ENCODE measurements around the gene ZNF22. TPM values are rescaled to one million over a fixed set of nuclear protein-coding genes. Genes with fewer than 3 reads are reported as not detected.
"Not testable (repeated sequence)": the region's sequence is repeated elsewhere in the genome, so short reads cannot be mapped to it uniquely, and the experiment has no call there.

The ZNF22 gene
- total RNA-seq, 1 experiment from 2014 or later: 13.5 TPM

GRCh38 chr10:45008524-45009161 lies 7.9 kb downstream of the ZNF22 start (continued):
- TF ChIP-seq SIN3A (IDR thresholded peaks at IDR 0.05; ENCODE audit: low read depth): no peak
- no peak for TF ChIP-seq SRF (IDR thresholded peaks at IDR 0.05; ENCODE audit: low read depth)
- peak; percentile 63 to 97 (median 85) for TF ChIP-seq CTCF (IDR thresholded peaks at IDR 0.05 in 2 of 3, conservative IDR thresholded peaks at IDR 0.05 in 1 of 3; ENCODE audit: borderline replicate concordance in 1 of 3, insufficient read depth in 1 of 3, low read depth in 2 of 3, low read length in 2 of 3)
- no peak for TF ChIP-seq EZH2 (IDR thresholded peaks at IDR 0.05)
- no peak for TF ChIP-seq TCF7L2 (IDR thresholded peaks at IDR 0.05; ENCODE audit: borderline replicate concordance, extremely low read depth, insufficient read depth, insufficient read length)
- peak; percentile 95 for TF ChIP-seq RAD21 (IDR thresholded peaks at IDR 0.05; ENCODE audit: low read depth)
- no peak for TF ChIP-seq YY1 (IDR thresholded peaks at IDR 0.05; ENCODE audit: extremely low read depth, insufficient replicate concordance, low read depth, low read length)
- TF ChIP-seq FOSL1 (IDR thresholded peaks at IDR 0.05; ENCODE audit: low read depth): no peak; the same call in 1 of the 2 replicates

GRCh38 chr10:45014557-45014956 lies 13.8 kb downstream of the ZNF22 start:
- H3K36me3 ChIP-seq (ENCODE audit: control insufficient read depth in 1 of 2, insufficient read depth in 2 of 2, low read length in 2 of 2); BruUV-seq (replicated peaks); H3K27me3 ChIP-seq (ENCODE audit: insufficient read depth, low read length); intact Hi-C loops (cut with micrococcal nuclease); H3K9ac ChIP-seq (ENCODE audit: low read length); RAD21 ChIA-PET (ENCODE audit: low non-redundant PET in 1 of 2, low total read pairs in 2 of 2, uncharacterized antibody in 2 of 2, unreplicated experiment in 2 of 2); H3K79me2 ChIP-seq (ENCODE audit: insufficient read depth, low read length); H3K4me3 ChIP-seq (replicated peaks in 1 of 2; ENCODE audit: low read depth in 1 of 2, low read length in 2 of 2); H3K4me2 ChIP-seq (ENCODE audit: low read length); H3K9me2 ChIP-seq (ENCODE audit: insufficient read depth); H4K20me1 ChIP-seq (ENCODE audit: insufficient read depth); H3K27ac ChIP-seq (ENCODE audit: low read depth, low read length); H2AFZ ChIP-seq (ENCODE audit: low read depth, low read length, poor library complexity, severe bottlenecking); ATAC-seq; H3K4me1 ChIP-seq (ENCODE audit: control insufficient read depth in 1 of 2, insufficient read depth in 2 of 2, low read length in 2 of 2); DNase-seq (ENCODE audit: low read depth, low spot score); CTCF ChIA-PET; POLR2A ChIA-PET; H3K9me3 ChIP-seq (ENCODE audit: control insufficient read depth in 1 of 2, insufficient read depth in 1 of 2, low read depth in 1 of 2, low read length in 2 of 2): not testable (repeated sequence)
